Anterior cingulate cortex (tissue), 58 donors: Measurements from ENCODE around the gene HSPB7.
"Not testable (repeated sequence)": the region's sequence is repeated elsewhere in the genome, so short reads cannot be mapped to it uniquely, and the experiment has no call there.

Source experiments
- DNase-seq, 58 donors: peaks; one replicate each; lab custom pipeline; 2025; lab: John Stamatoyannopoulos, UW

Gene HSPB7

DNA sequence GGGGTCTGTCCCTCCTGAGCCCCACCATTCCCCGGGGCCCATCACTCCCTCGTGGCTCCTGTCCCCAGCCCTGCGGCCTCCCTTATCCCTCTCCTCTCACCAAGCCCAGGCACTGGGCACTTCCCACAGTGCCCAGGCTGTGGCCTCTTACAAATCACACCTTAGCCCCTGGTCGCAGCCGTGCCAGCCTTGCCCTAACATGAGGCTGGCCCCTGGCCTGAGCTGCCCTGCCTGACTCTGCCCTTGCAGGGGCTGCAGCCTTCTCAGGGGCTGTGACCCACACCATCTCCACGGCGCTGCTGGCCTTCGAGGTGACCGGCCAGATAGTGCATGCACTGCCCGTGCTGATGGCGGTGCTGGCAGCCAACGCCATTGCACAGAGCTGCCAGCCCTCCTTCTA, 34.1 kb upstream of the HSPB7 start:
- not testable (repeated sequence) for DNase-seq

DNA sequence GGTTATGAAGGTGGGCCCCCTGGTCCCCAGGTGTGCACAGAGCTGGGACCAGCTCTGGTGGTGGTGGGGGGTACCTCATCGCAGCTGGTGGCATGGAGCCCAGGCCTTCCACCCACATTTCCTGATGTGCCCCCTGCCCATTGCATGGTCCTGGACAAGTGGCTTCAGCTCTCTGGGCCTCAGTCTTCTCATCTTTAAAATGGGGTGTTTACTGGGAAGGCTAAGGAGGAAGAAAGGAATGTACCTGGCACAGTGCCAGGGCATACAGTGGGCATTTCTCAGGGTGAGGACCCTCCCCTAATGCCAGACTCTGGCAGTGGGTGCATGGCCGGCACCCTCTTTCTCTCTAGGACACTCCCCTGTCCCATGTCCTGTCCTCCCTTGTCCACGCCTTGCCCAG, 33.2 kb upstream of the HSPB7 start:
- no peak for DNase-seq

DNA sequence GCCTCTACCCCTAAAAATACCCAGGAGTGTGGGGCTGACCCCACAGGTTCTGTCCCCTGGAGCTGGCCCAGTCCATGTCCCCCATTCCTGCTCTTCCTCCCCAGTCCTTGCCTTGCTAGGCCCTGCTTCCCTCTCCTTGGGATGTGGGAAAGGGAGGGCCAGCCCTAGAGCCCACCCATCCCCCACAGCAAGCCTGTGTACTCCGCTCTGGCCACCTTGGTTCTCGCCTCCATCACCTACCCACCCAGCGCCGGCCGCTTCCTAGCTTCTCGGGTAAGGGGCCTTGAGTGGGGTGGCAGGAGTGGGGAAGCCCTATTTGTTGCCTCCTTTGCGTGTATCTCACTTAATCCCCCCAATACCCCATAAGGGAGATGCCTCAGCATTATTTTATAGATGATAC, 32.5 kb upstream of the HSPB7 start:
- no peak for DNase-seq

DNA sequence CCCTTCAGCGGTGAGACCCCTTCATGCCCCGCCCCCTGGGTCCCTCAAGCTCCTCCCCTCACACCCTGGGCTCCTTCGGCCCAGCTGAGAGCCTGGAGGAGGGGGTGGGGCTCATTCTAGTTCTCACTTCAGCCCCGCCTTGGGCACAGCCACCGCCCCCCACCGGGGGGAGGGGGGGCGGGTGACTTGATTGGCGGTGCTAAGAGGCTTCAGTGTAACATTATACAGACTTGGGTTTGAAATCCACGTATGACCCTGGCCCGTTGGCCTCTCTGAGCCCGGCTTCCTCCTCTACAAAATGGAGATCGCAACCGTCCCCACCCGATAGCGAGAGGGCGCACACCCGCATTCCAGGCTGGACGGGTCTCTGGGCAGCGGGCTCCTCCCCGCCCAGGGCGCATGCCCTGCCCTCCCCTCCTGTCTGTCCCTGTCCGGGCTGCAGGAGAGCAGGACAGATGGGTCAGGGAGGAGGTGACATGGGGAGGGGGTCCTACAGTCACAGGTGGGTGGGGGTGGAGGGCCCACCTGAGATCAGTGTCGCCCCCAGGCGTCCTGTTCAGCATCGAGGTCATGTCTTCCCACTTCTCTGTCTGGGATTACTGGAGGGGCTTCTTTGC, 30.8 kb upstream of the HSPB7 start:
- DNase-seq, result peak in 6 of 58 donors; percentile 14 to 25 (median 16)

DNA sequence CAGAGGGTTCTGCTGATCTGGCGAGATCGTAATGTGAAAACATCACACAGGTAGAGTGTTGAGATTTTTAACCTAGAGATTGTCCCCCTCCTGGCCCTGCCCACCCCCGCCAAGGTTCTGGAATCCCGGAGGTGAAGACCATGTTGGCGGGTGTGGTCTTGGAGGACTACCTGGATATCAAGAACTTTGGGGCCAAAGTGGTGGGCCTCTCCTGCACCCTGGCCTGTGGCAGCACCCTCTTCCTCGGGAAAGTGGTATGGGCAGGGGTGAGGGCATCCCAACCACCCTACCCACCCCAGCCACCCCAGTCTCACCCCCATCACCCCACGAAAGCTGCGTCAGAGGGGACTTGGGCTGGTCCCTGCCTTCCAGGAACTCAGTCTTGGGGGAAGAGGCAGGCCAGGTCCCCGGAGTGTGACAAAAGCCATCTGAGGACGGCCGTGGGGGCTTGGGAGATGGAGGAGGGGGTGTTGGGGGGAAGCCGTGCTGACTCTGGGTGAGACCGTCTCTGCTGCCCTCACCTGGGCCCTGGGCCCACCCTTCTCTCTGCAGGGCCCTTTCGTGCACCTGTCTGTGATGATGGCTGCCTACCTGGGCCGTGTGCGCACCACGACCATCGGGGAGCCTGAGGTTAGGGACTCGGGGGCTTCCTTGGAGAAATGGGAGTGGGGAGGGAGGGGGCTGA, 30.1 kb upstream of the HSPB7 start:
- no peak for DNase-seq

DNA sequence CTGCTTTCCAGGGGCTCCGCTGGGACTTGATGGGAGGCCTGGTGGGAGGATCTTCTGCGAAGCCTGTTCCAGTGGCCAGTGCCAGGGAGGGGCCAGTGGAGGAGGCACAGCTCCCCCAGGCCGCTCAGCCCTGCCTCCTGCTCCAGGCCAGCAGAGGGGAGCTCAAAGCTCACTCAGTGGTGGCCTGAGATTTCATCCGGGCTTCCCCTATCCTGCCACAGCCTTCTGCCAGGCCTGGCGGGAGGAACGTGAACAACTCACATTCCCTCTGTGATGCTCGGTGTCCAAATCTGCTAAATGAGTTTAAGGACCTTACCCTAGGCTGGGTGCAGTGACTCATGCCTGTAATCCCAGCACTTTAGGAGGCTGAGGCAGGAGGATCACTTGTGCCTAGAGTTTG, 29.0 kb upstream of the HSPB7 start:
- DNase-seq, result no peak

DNA sequence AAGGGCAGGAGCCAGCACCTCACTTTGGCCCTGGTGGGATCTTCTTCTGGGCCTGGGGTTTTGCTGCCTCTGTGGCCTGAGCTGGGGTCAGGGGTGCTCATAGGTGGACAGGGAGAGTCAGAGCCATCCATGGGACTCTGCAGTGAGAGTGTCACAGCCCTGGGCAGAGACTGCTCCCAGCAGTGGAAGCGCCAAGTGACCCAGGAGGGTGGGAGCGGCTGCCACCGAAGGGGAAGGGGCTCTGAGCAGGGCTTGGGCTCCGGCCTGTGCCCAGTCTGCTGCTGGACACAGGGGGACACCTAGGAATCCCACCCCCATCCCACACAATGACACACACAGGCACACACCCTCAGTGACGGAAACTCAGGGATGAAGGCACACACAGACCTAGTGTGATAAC, 26.1 kb upstream of the HSPB7 start:
- no peak for DNase-seq

DNA sequence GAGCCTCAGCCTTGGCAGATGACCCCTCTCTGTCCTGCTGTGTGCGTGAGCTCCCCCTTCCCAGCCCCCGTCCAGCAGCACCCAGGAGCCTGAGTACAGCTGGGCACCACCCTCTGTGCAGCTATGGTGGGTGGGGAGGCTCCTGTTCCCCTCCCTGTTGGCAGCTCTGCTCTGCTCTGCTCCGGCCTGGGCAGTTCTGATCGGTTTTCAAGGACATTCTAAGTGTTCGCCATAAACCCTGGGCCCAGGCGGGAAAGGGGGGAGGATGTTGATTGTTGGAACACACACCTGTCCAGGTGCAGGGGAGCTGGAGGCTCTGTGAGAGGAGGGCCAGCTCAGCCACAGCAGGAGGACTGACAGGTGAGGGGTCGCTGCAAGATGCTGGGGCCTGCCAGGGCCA, 25.7 kb upstream of the HSPB7 start, which contains the start of gene CLCNKB:
TSS of gene CLCNKB (plus strand) at position 262 of the 400 bp plus-strand sequence. CDS start 711 bp downstream, outside the sequence.
- DNase-seq, result no peak

DNA sequence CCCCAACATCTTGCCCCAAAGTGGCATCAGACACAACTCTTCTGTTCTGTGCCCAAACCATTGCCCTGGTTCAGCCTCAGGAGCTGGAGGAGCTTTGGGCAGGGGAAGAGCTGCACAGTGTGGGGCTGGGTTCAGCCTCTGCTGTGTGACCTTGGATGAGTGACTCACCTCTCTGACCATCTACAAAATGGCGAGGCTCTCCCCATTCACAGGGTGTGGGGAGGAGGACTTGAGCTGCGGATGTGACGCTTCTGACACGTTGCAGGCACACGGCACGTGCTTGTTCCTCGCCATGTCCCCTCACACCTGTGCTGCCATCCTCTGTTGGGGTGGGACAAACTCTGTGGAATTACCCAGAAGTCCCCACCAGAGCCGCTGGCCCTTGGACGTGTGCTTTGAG, 24.8 kb upstream of the HSPB7 start:
- not testable (repeated sequence) for DNase-seq

DNA sequence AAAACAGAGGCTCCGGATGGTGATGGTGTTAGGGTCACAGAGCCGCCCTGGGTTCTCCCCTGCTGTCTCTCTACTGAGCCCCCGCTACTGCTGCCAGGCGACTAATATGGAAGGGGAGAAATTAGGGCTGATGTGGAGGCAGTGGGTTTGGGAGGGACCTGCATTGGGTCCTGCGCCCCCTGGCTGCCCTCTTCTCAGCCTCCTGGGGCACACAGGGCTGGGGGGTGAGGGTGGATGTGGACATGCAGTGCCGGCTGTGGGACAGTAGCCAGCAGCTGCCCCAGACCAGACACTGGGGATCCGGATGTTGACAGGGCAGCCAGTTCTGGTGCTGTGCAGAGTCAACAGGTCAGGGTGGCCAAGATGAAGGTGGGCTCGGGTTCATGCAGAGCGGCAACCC, 24.3 kb upstream of the HSPB7 start:
- no peak for DNase-seq

DNA sequence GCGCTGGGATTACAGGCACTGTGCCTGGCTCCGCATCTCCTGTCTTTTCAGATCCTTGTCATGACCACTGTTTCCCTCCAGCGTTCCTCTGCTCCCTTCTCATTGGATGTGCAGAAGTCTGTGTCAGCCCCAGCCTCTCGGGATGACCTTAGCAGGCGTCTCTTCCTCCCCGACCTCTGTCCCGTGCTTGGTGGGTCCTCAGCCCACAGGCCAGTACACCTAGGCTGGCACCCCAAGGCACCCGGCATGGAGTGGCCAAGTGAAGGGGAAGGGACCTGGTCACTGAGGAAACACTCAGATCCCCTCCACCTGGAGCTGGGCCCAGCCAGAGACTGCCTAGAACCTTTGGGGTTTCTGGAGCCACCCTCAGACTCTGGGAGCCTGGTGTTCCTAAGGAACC, 23.4 kb upstream of the HSPB7 start:
- DNase-seq, result no peak

DNA sequence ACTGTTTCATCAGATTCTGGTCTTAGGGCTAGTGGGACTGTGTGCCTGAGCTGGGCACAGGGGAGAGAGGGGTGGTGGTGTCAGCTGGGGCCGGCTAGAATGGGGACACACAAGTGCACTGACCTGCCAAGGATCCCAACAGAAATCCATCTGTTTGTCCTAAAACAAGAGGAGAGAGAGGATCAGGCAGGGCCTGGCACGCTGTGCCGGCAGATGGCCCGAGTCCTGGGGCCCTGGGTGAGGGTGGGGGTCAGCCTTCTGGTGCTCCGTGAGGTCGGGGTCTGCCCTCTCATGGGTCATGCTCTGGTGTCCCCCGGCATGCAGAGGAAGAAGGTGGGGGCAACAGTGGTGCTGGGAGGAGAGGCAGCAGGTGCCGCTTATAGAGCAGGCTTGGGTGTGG, 22.0 kb upstream of the HSPB7 start:
- DNase-seq, result not testable (repeated sequence)

DNA sequence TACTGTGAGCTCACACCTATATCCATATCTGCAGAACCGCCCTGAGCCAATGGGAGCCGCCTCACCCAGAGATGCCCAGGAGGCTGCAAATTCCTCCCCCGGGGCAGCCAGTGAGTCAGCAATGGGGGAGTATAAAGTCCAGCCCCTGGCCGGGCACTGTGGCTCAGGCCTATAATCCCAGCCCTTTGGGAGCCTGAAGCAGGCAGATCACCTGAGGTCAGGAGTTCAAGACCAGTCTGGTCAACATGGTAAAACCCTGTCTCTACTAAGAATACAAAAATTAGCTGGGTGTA, 20.7 kb upstream of the HSPB7 start:
- no peak for DNase-seq

DNA sequence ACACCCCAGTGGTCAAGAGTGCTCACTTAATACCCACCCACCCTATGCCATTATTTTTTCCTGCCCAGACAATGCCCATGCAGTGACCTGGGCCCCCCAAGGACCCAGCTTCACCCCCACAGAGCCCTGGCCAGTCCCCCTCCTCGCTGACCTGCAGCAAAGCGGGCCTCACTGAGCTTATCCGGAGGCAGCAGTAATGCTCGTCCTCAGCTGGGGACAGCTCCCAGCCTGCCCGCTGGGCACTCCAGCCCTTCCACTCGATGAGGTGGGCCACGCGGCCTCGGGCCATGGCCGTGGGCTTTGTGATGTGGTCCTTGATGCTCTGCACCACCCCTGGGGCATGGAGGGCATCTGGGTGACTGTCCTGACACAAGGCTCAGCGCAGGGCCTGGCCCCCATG, 18.6 kb upstream of the HSPB7 start:
- DNase-seq, result not testable (repeated sequence)

DNA sequence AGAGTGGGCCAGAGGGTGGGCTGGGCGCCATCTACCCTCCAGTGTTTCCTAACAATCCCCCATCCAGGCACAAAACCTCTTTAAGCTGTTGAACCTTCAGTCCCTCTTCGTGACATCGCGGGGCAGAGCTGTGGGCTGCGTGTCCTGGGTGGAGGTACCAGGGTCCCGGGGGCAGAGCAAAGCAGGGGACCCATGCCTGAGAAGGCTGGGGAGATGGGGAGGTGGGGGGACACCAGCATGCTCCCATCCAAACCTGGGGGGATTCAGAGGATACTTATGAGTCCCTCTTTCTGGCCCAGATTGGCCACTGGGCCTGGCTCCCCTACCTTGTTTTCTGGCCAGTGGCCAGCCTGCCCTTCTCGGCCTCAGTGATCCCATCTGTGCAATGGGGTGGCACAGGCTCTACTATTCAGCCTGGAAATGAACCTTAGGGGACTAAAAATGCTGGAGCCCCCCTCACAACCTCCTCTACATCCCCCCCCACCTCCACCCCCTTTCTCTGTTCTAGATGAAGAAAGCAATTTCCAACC, 15.3 kb upstream of the HSPB7 start:
- not testable (repeated sequence) for DNase-seq

DNA sequence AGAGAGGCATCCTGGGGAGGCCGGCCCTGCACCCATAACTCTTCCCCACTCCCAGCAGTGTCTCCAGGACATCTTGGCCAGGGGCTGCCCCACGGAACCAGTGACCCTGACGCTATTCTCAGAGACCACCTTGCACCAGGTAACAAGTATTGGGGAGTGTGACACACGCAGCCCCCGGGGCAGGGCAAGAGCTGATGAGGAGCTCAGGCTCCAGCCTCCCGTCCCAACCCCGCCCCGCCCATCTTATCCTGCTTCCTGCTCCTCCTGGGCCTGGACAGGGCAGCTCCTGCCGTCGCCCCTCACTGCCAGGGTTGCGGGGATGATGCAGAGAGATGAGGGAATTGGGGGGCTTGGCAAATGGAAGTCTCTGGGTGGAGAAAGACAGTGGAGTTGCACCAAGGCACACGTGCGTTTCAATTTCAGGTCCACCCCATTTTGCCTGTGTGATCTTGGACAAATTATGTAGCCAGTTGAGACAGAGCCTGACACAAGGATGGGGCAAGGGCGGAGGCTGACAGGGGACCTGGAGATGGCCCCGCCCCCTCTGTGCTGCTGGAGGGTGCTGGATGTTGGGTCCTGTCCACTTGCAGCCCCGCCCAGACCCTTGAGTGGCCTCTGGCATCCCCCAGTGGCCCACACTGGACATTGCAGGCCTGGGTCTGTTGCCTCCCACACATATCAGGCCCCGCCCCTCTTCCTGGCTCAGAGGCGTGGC, 14.7 kb upstream of the HSPB7 start:
- DNase-seq, result peak in 53 of 58 donors; percentile 3 to 76 (median 48)

DNA sequence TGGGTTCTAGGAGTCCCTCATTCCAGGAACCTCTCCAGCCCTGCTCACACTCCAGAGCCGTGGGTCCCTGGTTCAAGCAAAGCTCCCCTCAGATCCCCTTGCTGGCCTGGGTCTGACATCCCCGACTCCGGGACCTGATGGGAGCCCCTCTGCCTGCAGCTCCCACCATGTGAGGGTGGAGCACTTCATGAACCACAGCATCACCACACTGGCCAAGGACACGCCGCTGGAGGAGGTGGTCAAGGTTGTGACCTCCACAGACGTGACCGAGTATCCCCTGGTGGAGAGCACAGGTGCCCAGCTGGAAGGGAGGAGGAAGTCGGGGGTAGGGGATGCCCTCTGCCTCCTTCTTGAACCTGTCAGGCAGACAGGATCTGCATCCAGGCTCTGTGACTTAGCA, 13.7 kb upstream of the HSPB7 start:
- no peak for DNase-seq

DNA sequence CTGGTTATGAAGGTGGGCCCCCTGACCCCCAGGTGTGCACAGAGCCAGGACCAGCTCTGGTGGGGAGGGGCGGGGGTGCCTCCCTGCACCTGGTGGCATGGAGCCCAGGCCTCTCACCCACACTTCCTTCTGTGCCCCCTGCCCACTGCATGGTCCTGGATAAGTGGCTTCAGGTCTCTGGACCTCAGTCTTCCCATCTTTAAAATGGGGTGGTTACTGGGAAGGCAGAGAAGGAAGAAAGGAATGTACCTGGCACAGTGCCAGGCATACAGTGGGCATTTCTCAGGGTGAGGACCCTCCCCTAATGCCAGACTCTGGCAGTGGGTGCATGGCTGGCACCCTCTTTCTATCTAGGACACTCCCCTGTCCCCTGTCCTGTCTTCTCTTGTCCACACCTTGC, 11.4 kb upstream of the HSPB7 start:
- no peak for DNase-seq

DNA sequence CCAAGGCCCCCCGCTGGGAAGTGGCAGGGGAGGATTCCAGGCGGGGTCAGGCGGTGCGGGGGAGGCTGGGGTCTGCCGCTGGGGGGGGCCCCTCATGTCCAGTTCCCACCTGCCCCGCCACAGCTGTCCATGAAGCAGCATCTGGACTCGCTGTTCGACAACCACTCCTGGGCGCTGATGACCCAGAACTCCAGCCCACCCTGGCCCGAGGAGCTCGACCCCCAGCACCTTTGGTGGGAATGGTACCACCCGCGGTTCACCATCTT, 11.1 kb upstream of the HSPB7 start:
- DNase-seq, result not testable (repeated sequence)

DNA sequence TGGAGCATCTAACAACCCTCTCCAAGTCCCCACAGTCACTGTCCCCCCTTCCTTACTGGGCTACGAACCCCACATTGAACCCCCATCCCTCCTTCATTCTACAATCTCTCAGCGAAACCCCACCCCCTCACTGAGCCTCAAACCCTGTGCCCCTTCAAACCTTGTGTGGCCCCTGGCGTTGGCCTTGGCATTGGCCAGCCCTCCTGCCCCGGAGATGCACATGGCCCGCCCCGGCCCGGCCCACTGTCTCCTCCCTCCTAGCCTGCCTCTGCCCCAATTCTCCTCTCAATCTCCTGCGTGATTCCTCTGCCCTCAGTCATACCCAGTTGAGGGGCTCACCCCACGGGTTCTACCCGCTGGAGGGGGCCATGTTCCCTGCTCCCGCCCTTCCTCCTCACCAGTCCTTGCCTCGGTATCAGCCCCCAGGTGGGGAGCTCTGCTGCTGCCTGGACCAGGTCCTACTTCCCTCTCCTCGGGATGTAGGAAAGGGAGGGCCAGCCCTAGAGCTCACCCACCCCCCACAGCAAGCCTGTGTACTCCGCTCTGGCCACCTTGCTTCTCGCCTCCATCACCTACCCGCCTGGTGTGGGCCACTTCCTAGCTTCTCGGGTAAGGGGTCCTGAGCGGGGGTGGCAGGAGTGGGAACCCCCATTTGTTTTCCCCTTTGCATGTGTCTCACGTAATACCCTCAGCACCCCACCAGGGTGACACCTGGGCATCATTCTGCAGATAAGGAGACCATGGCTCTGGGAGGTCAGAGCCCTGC, 10.6 kb upstream of the HSPB7 start:
- DNase-seq, result no peak
